Ishikawa (cell line): ENCODE results near the gene TPCN2.

Experiments
- CEBPB ChIP-seq: IDR thresholded peaks from 2 replicates; pipeline ENCODE4 v1.6.1; 2012
- CREB1 ChIP-seq: IDR thresholded peaks from 2 replicates; pipeline ENCODE4 v1.6.1; 2012; ENCODE audit warnings: low read depth
- EP300 ChIP-seq: IDR thresholded peaks from 2 replicates; pipeline ENCODE4 v1.6.1; 2012; ENCODE audit warnings: borderline replicate concordance
- FOXM1 ChIP-seq: IDR thresholded peaks from 2 replicates; pipeline ENCODE4 v1.6.1; 2012; ENCODE audit warnings: low read depth, borderline replicate concordance
- RAD21 ChIP-seq: IDR thresholded peaks from 2 replicates; pipeline ENCODE4 v1.6.1; 2012; ENCODE audit warnings: low read depth
- REST ChIP-seq: IDR thresholded peaks from 2 replicates; pipeline ENCODE4 v1.6.1; 2012; ENCODE audit warnings: low read depth, mild to moderate bottlenecking
- TAF1 ChIP-seq: IDR thresholded peaks from 2 replicates; pipeline ENCODE4 v1.6.1; 2012; ENCODE audit warnings: low read depth, mild to moderate bottlenecking
- TEAD4 ChIP-seq: IDR thresholded peaks from 2 replicates; pipeline ENCODE4 v1.6.1; 2012
- USF1 ChIP-seq: IDR thresholded peaks from 2 replicates; pipeline ENCODE4 v1.6.1; 2012
- YY1 ChIP-seq: IDR thresholded peaks from 2 replicates; pipeline ENCODE4 v1.6.1; 2012; ENCODE audit warnings: low read depth
- TF ChIP-seq, protein P1 (sequence below): IDR thresholded peaks from 2 replicates; pipeline ENCODE4 v1.6.1; 2012

DNA sequence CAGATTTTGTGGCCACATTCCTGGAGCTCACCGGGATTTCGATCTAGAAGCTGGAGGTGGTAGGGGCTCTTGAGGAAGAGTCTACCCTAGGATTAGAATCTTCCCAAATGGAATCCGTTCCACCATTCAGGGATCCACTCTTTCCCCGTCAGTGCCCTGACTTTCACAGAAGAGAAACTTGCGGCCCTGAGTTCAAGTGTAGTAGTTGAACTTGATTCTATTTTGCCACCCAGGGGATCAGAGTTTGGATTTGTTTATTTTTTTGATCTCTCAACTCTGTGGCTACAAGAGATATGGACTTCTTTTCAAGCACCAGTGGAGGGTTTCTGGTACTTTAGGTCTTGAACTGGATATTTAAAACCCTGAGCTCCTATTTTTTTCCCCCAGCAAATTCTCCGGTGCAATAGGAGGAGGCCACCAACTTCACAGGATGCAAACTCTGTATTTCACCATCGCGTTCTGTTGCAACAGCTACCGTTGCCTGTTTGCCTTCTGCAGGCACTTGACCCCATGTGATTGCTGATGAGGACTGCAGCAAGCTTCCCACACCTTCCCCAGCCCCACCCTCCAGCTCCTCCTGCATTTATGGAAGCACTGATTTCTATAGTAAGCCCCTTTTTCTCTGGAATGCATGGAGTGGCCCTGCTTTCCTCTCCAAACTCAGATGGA is 20.9 kb upstream of the TPCN2 start:
- TF ChIP-seq RAD21 (no peak), FOXM1 (no peak), USF1 (no peak), EP300 (no peak), REST (no peak), TAF1 (no peak), CREB1 (no peak), YY1 (no peak), TEAD4 (no peak), CEBPB (no peak)
- TF ChIP-seq, protein P1, sequence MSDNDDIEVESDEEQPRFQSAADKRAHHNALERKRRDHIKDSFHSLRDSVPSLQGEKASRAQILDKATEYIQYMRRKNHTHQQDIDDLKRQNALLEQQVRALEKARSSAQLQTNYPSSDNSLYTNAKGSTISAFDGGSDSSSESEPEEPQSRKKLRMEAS, result no peak
